RWPE1 (cell line): ENCODE results near the gene SCGB3A1.

Source experiments
- CTCF ChIA-PET: fragments of 350-600 bp; sonication (Branson Sonifier 250); formaldehyde crosslinking; extraction: SDS; loops from one replicate; lab custom pipeline; 2021; lab: Yijun Ruan, JAX
- POLR2A ChIA-PET: fragments of 400-600 bp; formaldehyde crosslinking; extraction: SDS; loops from one replicate; lab custom pipeline; 2020; ENCODE audit warnings: antibody characterized with exemption; ENCODE audit not compliant: low non-redundant PET; lab: Yijun Ruan, JAX
- DNase-seq: peaks from one replicate; pipeline ENCODE4 v3.0.0; 2012; ENCODE audit warnings: low spot score
- H3K27ac ChIP-seq: fragments of 450-650 bp; 2 replicates; pipeline ENCODE4 v1.5.1; 2017
- TF ChIP-seq, protein P1 (sequence below): fragments of 450-650 bp; conservative IDR thresholded peaks from 2 replicates; pipeline ENCODE4 v1.5.1; 2017; ENCODE audit warnings: low read depth, mild to moderate bottlenecking

Gene SCGB3A1

DNA sequence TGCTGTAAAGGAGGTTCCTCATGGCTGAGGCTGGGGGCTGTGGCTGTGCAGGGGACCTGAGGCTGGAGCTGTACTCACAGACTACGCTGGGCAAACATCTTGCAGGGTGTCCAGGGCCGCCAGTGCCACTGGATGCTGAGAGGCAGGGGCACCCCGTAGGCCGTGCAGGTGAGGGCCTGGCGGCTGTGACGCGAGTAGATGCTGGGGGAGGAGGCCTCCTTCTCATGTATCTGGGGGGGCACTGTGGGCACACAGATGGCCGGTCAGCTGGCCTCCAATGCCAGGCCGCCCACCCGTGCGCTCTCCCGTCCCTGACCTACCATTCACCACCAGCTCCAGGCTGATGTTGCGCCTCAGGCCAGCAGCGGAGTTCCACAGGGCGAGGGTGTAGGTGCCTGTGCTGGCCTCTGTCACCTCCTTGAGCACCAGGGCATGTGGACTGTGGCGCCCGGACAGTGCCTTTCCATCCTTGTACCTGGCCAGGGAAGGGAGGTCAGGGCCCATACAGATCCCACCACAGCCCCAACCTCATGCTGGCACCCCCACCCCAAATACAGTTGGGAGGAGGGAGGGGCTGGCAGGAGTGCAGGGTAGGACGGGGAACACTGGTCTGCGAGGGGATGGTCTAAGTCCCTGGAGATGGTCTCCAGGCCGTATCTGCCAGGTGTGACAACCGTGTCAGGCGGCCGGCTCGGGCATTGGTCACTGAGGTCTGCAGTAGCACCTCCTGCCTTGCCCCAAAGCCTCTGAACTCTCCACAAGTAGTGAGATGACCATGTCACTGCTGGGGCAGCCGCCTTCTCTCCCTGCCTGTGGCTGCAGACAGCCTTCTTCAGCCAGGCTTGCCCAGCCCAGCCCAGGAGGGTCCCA is 34.7 kb upstream of the SCGB3A1 start:
- POLR2A ChIA-PET = no interaction called here
- no peak overlapping the region for H3K27ac ChIP-seq
- TF ChIP-seq, protein P1, sequence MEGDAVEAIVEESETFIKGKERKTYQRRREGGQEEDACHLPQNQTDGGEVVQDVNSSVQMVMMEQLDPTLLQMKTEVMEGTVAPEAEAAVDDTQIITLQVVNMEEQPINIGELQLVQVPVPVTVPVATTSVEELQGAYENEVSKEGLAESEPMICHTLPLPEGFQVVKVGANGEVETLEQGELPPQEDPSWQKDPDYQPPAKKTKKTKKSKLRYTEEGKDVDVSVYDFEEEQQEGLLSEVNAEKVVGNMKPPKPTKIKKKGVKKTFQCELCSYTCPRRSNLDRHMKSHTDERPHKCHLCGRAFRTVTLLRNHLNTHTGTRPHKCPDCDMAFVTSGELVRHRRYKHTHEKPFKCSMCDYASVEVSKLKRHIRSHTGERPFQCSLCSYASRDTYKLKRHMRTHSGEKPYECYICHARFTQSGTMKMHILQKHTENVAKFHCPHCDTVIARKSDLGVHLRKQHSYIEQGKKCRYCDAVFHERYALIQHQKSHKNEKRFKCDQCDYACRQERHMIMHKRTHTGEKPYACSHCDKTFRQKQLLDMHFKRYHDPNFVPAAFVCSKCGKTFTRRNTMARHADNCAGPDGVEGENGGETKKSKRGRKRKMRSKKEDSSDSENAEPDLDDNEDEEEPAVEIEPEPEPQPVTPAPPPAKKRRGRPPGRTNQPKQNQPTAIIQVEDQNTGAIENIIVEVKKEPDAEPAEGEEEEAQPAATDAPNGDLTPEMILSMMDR = no peak
- CTCF ChIA-PET = interaction anchor here (0.5 kb wide), 1 partner anchor 511 kb away, joined by 3 read pairs; no protein-coding TSS in a partner anchor
- no peak for DNase-seq

DNA sequence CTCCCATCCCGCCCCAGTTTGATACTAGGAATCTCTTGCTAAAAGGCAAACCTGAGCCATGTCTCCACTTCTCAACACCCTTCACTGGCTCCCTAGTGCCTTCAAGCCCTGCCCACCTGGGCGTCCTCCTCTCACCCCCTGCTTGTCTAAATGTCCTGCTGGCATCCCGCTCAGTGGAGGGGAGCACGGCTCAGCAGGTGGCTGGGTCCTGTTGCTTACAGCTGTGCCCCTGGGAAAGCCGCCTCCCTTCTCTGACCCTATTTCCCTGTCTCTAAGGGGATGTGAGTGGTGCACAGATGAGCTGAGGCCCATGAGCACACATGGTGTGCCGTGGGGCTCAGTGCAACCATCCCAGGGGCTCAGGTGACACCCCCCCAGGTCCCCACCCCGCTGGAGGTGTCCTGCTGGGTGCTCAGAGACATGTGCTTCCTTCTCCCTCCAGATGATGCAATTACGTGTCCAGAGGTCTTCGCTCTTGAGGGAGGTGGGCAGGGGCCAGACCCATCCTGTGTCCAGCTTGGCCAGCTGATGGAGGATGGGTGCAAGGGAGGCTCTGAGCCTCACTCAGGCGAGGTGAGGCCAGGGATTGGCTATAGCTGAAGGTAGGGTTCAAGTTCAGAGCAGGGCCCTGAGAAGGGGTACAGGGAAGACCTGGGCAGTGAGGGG is 34.0 kb upstream of the SCGB3A1 start:
- no peak overlapping the region for H3K27ac ChIP-seq
- CTCF ChIA-PET = interaction anchor here (1.2 kb wide), 1 partner anchor 19 kb away, joined by 3 read pairs; no protein-coding TSS in a partner anchor
- DNase-seq = no peak
- TF ChIP-seq, protein P1 = no peak
- POLR2A ChIA-PET = no interaction called here

DNA sequence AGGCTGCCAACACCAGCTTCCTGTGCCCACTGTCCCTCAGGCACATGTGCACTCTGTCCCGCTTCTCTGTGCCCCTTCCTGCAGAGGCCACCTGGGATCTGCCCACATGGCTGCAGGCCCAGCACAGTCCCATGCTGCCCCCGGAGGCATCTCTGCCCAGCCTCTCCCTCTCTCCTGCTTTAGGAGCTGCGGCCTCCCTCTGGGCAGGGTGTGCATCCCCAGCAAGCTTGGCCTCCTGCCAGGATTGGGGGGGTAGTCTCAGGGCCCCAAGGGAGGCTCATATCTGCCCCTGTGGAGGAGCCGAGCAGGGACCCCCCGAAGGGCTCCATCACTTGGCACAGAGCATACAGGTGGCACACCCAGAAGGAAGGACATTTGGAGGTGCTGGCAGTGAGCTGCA is 33.3 kb upstream of the SCGB3A1 start:
- DNase-seq = no peak
- CTCF ChIA-PET = interaction anchor here (1.2 kb wide), 1 partner anchor 18 kb away, joined by 3 read pairs; no protein-coding TSS in a partner anchor
- TF ChIP-seq, protein P1 = no peak
- no peak overlapping the region for H3K27ac ChIP-seq
- POLR2A ChIA-PET = no interaction called here

DNA sequence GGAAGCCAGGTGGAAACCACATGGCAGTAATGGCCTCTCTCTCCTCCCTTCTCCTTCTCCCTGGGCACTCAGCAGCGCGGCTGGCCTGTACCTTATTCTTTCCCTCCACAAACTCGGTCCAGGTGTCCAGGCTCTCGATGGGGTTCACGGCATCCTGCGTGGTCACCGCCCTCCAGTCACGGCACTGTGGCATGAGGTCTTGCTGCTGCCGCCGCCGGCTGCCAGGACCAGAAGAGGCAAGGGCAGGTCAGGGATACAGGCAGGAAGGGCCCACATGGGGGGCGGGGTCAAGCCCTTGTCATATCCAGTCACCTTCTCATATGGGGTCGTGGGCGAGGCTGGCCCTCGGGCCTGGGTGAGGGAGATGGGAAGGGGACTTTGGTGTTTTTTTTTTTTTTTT is 32.5 kb upstream of the SCGB3A1 start:
- TF ChIP-seq, protein P1 = no peak
- H3K27ac ChIP-seq = no peak overlapping the region
- no peak for DNase-seq
- ChIA-PET CTCF (interaction anchor here (1.2 kb wide), 1 partner anchor 17 kb away, joined by 3 read pairs; no protein-coding TSS in a partner anchor), POLR2A (no interaction called here)

DNA sequence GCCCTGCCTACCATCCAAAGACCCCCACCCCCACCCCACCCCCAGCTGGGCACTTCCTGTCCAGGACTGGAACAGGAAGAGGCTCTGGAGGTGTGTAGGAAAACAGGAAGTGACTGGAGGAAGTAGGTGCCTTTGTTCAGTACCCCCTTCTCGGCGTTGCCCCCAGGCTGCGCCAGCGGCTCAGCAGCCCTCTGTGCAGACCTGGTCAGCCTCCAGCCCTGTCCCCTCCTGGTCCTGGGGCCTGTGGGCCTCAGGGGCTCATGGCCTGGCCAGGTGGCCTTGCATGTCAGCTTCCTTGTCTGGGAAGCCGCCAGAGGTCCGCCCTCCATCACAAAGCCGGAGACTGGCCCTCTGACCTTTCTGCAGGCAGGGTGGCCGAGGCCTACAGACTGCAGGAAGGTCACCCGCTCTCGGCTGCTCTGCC is 32.1 kb upstream of the SCGB3A1 start:
- TF ChIP-seq, protein P1 = no peak
- CTCF ChIA-PET = no interaction called here

DNA sequence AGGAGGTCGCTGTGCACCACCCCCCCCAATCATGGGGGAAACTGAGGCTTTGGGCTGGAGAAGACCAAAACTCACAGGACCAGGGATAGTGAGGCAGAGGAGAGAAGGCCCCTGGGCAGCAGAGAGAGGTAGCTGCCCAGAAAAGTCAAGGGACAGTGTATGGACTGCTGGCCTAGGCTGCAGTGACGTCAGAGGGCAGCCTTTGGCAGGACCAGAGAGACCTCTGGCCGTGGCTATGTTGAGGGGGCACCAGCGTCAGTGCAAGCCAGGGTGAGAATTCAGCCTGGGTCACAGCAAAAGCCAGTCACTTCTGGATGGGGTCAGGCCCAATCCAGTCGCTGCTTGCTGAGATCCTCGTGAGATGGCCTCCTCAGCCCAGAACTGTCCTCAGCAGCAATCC is 31.6 kb upstream of the SCGB3A1 start:
- H3K27ac ChIP-seq = no peak overlapping the region
- no peak for DNase-seq
- TF ChIP-seq, protein P1 = no peak
- CTCF ChIA-PET = no interaction called here
- POLR2A ChIA-PET = no interaction called here

More for the DNA sequence above, 32.1 kb upstream of the SCGB3A1 start:
- no peak overlapping the region for H3K27ac ChIP-seq
- DNase-seq = no peak
- POLR2A ChIA-PET = no interaction called here
